Measurements from ENCODE around the gene JAML.
A peak's percentile ranks its signal among the peaks of the same experiment; 100 is the strongest.

Gene JAML

GRCh38 chr11:118224511-118225188 is at the start of gene JAML:
TSS of gene JAML (minus strand) at chr11:118225011. CDS start at chr11:118214866, 10,145 bp downstream.
- TF ChIP-seq GATA1 (IDR thresholded peaks at IDR 0.05; ENCODE audit: low read depth, low read length): no peak
- DNase-seq: no peak

DNA sequence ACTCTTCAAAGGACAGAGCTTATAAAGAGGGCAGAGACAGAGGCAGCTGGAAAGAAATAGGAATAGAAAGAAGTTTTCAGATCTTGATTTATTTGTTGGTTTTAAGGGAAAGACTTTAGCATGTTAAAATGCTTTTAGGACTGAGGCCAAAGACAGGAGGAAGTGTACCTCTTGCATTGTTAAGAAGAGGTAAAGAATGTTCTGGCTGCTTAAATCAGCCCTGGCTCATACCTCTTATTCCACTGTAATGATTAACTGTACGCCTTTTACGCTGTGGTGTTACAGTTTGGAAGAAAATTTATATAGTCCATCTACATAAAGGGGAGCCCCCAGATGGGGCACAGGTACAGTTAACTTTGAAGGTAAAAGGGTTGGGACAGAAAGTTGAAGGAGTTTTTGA is 49.4 kb upstream of the JAML start:
- TF ChIP-seq POLR2A (IDR thresholded peaks at IDR 0.05; ENCODE audit: low read length) (no peak), GATA1 (IDR thresholded peaks at IDR 0.05; ENCODE audit: low read depth, low read length) (no peak)
- no peak for DNase-seq

- no peak for DNase-seq
- TF ChIP-seq GATA1 (IDR thresholded peaks at IDR 0.05; ENCODE audit: low read depth, low read length) (no peak), POLR2A (IDR thresholded peaks at IDR 0.05; ENCODE audit: low read length) (no peak)
Measured at GRCh38 chr11:118272001-118272400, 47.2 kb upstream of the JAML start.

DNA sequence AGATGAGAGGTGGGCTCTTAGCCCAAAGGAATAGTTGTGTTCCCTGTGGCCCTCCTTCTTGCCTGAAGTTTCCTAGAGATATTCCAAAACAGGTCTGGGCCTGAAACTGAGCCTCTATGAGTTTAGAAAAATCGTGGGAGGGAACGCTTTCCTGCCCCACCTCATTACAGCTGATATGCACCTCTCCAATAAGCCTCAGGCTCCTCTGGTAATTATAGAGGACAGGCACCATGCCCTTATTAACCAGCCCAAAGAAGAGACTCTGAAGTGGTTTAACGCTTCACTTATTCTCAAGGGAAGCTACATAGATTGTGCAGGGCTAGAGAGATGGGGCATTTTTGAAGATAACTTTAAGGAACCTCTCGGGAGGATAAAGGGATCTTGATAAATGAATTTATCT is 42.7 kb upstream of the JAML start:
- no peak for TF ChIP-seq POLR2A (IDR thresholded peaks at IDR 0.05; ENCODE audit: low read length)
- TF ChIP-seq GATA1 (IDR thresholded peaks at IDR 0.05; ENCODE audit: low read depth, low read length): no peak
- no peak for DNase-seq

DNA sequence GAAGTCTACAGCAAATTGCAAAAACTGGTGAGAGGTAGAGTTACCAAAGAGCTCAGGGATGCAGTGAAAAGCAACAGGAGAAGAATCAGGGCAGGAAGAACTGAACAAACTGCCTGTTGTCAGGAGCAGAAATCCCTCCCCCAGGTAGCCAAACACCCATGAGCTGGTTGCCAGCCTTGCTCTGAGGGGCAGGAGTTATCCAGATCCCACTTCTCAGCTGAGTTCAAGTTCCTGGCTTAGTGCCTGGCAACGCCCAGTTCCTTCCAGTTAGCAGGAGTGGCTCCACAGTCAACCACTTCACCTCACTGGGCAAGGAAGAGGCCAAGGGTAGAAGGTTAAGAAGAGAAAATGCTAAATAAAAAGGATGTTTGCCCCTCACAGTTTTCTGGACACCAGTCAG is 41.1 kb upstream of the JAML start:
- DNase-seq: no peak
- TF ChIP-seq POLR2A (IDR thresholded peaks at IDR 0.05; ENCODE audit: low read length) (no peak), GATA1 (IDR thresholded peaks at IDR 0.05; ENCODE audit: low read depth, low read length) (no peak)

GRCh38 chr11:118264569-118265465 is 40.0 kb upstream of the JAML start:
- TF ChIP-seq POLR2A (IDR thresholded peaks at IDR 0.05; ENCODE audit: low read length) (no peak), GATA1 (IDR thresholded peaks at IDR 0.05; ENCODE audit: low read depth, low read length) (no peak)
- no peak for DNase-seq

DNA sequence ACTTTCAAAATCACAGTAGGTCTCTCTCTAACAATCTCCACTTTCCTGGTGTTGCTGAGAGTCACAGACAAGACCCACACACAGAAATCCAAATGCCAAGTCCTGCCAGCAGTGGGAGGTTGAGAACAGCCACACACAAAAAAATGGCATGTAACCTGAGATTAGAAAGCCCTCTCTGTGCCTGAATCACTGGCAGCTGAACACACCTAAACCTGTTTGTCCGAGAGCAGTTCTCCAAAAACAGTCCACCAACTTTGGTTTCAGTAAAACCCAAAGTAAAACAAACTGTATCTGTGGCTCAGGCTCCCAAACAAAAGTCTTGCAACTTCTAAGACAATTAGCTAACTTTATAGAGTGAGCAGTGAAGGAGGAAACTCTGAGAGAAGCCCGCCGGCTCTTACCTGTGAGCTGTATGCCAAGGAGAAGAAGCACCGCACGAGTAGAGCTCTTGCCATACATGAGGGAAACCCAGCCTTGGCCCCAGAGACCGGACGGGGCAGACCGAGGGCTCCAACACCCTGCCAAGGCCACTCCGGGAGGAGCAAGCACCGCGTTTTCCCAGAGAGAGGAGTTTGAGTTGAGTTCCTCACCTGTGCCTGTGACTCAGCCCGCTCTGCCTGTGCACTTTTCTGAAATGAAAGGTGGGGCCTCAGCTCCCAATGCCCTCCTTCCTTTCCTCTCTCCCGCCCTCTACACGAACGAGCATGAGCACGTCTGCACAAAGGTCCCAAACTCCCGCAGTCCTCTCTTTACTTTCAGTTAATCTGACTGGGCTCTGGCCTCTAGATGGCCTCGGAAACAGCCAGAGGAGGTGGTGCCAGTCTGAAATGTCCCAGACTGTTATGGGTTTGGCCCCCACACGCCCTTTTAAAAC is 39.1 kb upstream of the JAML start, which contains the start of gene MPZL2:
TSS of gene MPZL2 (minus strand) at position 603 of the 874 bp plus-strand sequence. CDS start at position 459, 144 bp downstream.
- TF ChIP-seq GATA1 (IDR thresholded peaks at IDR 0.05; ENCODE audit: low read depth, low read length): no peak
- no peak for TF ChIP-seq POLR2A (IDR thresholded peaks at IDR 0.05; ENCODE audit: low read length)
- no peak for DNase-seq

DNA sequence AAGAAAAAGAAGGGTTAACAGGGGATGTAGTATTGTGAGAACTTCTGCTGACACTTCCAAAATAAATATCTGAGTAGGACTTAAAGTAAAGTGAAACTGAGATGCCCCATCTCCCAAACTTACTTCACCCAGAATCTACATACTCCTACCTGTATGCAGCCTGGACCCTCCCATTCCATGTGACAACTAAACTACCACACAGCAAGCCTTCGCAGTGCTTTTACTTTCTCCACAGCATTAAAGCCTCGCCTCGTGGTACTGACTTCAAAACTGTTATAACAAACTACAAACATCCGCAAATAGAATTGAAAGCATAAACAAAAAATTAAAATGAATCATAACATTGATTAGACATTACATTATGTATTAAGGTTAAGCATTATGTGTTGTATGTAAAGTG is 38.3 kb upstream of the JAML start:
- DNase-seq: no peak
- TF ChIP-seq POLR2A (IDR thresholded peaks at IDR 0.05; ENCODE audit: low read length) (no peak), GATA1 (IDR thresholded peaks at IDR 0.05; ENCODE audit: low read depth, low read length) (no peak)

DNA sequence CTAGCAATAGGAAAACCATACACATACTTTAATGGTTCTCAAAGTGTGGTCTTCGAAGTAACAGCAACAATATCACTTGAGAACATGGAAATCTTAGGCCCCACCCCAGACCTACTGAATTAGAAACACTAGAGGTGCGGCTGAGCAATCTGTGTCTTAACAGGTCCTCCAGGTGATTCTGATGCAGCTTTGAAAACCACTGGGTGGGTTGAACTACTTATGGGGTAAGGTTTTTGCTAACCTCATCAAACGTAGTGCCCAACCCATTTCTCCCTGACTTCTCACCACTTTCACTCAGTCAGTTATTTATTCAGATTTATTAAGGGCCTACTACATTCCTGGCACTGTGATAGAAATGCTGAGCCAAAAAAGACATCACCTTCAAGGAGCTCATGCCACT is 35.5 kb upstream of the JAML start:
- TF ChIP-seq GATA1 (IDR thresholded peaks at IDR 0.05; ENCODE audit: low read depth, low read length) (no peak), POLR2A (IDR thresholded peaks at IDR 0.05; ENCODE audit: low read length) (no peak)
- DNase-seq: no peak

DNA sequence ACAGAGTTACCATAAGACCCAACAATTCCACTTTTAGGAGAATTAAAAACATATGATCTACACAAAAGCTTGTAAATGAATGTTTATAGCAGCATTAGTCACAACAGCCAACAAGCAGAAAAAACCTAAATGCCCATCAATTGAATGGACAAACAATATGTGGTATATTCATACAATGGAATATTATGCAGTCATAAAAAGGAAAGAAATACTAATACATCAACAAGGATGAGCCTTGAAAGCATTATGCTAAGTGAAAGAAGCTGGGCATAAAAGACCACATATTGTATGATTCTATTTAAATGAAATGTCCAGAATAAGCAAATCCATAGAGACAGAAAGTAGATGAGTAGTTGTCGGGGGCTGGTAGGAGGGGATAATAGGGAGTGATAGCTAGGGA is 34.3 kb upstream of the JAML start:
- TF ChIP-seq POLR2A (IDR thresholded peaks at IDR 0.05; ENCODE audit: low read length): no peak
- no peak for TF ChIP-seq GATA1 (IDR thresholded peaks at IDR 0.05; ENCODE audit: low read depth, low read length)
- no peak for DNase-seq

GRCh38 chr11:118258410-118258809 is 33.6 kb upstream of the JAML start:
- no peak for DNase-seq
- no peak for TF ChIP-seq POLR2A (IDR thresholded peaks at IDR 0.05; ENCODE audit: low read length)
- no peak for TF ChIP-seq GATA1 (IDR thresholded peaks at IDR 0.05; ENCODE audit: low read depth, low read length)

- TF ChIP-seq GATA1 (IDR thresholded peaks at IDR 0.05; ENCODE audit: low read depth, low read length) (no peak), POLR2A (IDR thresholded peaks at IDR 0.05; ENCODE audit: low read length) (no peak)
- DNase-seq: no peak
Measured at GRCh38 chr11:118252688-118253087, 27.9 kb upstream of the JAML start.

- DNase-seq: peak; percentile 87 to 89
- TF ChIP-seq POLR2A (IDR thresholded peaks at IDR 0.05; ENCODE audit: low read length) (no peak), GATA1 (IDR thresholded peaks at IDR 0.05; ENCODE audit: low read depth, low read length) (no peak)
Measured at GRCh38 chr11:118251858-118252652, 27.2 kb upstream of the JAML start, which contains the start of gene MPZL3. TSS of gene MPZL3 (minus strand) at chr11:118252365. CDS start at chr11:118252294, 71 bp downstream.

Measured in erythroblast (primary cell).